Central memory CD8-positive, alpha-beta T cell (primary cell): ENCODE measurements around the gene KARS1.
"Not testable (repeated sequence)": the region's sequence is repeated elsewhere in the genome, so short reads cannot be mapped to it uniquely, and the experiment has no call there.

Experiments
- ATAC-seq: fragments of 150-1000 bp; cut with Tn5 transposase; replicated peaks from 2 replicates; pipeline ENCODE4 v1.10.0; 2022; ENCODE audit warnings: mild to moderate bottlenecking, moderate FRiP score, moderate number of reproducible peaks; ENCODE audit not compliant: poor library complexity, severe bottlenecking; ENCODE audit errors: extremely low read depth
- DNase-seq, 2 donors: peaks; one replicate each; pipeline ENCODE4 v3.0.0; 2021; ENCODE audit warnings: low spot score in 2 of 2
- H3K27ac Mint-ChIP-seq: one replicate; pipeline ENCODE4 v1.8.0; 2022; ENCODE audit warnings: low read depth, mild to moderate bottlenecking, moderate library complexity, mixed read lengths
- H3K27me3 Mint-ChIP-seq: one replicate; pipeline ENCODE4 v1.8.0; 2022; ENCODE audit warnings: mixed read lengths
- H3K36me3 Mint-ChIP-seq: one replicate; pipeline ENCODE4 v1.8.0; 2022; ENCODE audit warnings: mild to moderate bottlenecking, moderate library complexity, mixed read lengths; ENCODE audit not compliant: insufficient read depth
- H3K4me1 Mint-ChIP-seq: one replicate; pipeline ENCODE4 v1.8.0; 2022; ENCODE audit warnings: mixed read lengths
- H3K4me3 Mint-ChIP-seq: one replicate; pipeline ENCODE4 v1.8.0; 2022; ENCODE audit warnings: mild to moderate bottlenecking, moderate library complexity, mixed read lengths
- H3K9me3 Mint-ChIP-seq: one replicate; pipeline ENCODE4 v1.8.0; 2022; ENCODE audit warnings: mixed read lengths

The KARS1 gene

GRCh38 chr16:75593308-75593707 lies 54.2 kb downstream of the KARS1 start:
- Mint-ChIP-seq H3K9me3 (no peaks in the 10 kb centered on the region), H3K27me3 (no peaks in the 10 kb centered on the region), H3K4me1 (peaks cover 5% of the 10 kb centered on the region), H3K27ac (no peak overlapping the region), H3K4me3 (no peak overlapping the region), H3K36me3 (peaks cover 25% of the 10 kb centered on the region)
- ATAC-seq (no peak), DNase-seq (no peak)

- H3K36me3 Mint-ChIP-seq = peaks cover 17% of the 10 kb centered on the region
- not testable (repeated sequence) for H3K9me3 Mint-ChIP-seq, H3K27ac Mint-ChIP-seq, DNase-seq, H3K4me3 Mint-ChIP-seq, ATAC-seq, H3K4me1 Mint-ChIP-seq, H3K27me3 Mint-ChIP-seq
These were observed 55.5 kb downstream of the KARS1 start for GRCh38 chr16:75591927-75592326.

GRCh38 chr16:75590920-75591843 lies 56.3 kb downstream of the KARS1 start:
- no peaks in the 10 kb centered on the region for H3K9me3 Mint-ChIP-seq
- ATAC-seq (no peak), DNase-seq (no peak)
- no peaks in the 10 kb centered on the region for H3K4me1 Mint-ChIP-seq
- no peaks in the 10 kb centered on the region for H3K27me3 Mint-ChIP-seq
- H3K4me3 Mint-ChIP-seq = no peak overlapping the region
- H3K27ac Mint-ChIP-seq = no peak overlapping the region
- peaks cover 17% of the 10 kb centered on the region for H3K36me3 Mint-ChIP-seq

GRCh38 chr16:75589306-75589705 lies 58.2 kb downstream of the KARS1 start:
- H3K27me3 Mint-ChIP-seq = no peaks in the 10 kb centered on the region
- no peak overlapping the region for H3K4me3 Mint-ChIP-seq
- no peak overlapping the region for H3K27ac Mint-ChIP-seq
- peaks cover 13% of the 10 kb centered on the region for H3K4me1 Mint-ChIP-seq
- no peaks in the 10 kb centered on the region for H3K9me3 Mint-ChIP-seq
- no peak for ATAC-seq
- peaks cover 11% of the 10 kb centered on the region for H3K36me3 Mint-ChIP-seq
- no peak for DNase-seq

GRCh38 chr16:75588716-75589115 lies 58.7 kb downstream of the KARS1 start:
- Mint-ChIP-seq H3K27me3 (no peaks in the 10 kb centered on the region), H3K4me3 (no peak overlapping the region), H3K4me1 (peaks cover 17% of the 10 kb centered on the region), H3K9me3 (no peaks in the 10 kb centered on the region), H3K27ac (no peak overlapping the region), H3K36me3 (peaks cover 14% of the 10 kb centered on the region)
- ATAC-seq = no peak
- no peak for DNase-seq

GRCh38 chr16:75584108-75584507 lies 63.4 kb downstream of the KARS1 start:
- no peak overlapping the region for H3K4me3 Mint-ChIP-seq
- peaks cover 19% of the 10 kb centered on the region for H3K36me3 Mint-ChIP-seq
- H3K27me3 Mint-ChIP-seq = no peaks in the 10 kb centered on the region
- H3K27ac Mint-ChIP-seq = peak overlapping the region; percentile 70
- peaks cover 23% of the 10 kb centered on the region for H3K4me1 Mint-ChIP-seq
- DNase-seq (no peak), ATAC-seq (no peak)
- no peaks in the 10 kb centered on the region for H3K9me3 Mint-ChIP-seq

GRCh38 chr16:75579281-75579834 lies 68.1 kb downstream of the KARS1 start:
- H3K9me3 Mint-ChIP-seq = no peaks in the 10 kb centered on the region
- H3K27me3 Mint-ChIP-seq = no peaks in the 10 kb centered on the region
- H3K27ac Mint-ChIP-seq = no peak overlapping the region
- H3K4me1 Mint-ChIP-seq = peaks cover 24% of the 10 kb centered on the region
- ATAC-seq (no peak), DNase-seq (no peak)
- no peak overlapping the region for H3K4me3 Mint-ChIP-seq
- H3K36me3 Mint-ChIP-seq = peaks cover 40% of the 10 kb centered on the region

GRCh38 chr16:75578725-75579124 lies 68.7 kb downstream of the KARS1 start:
- Mint-ChIP-seq H3K27me3 (no peaks in the 10 kb centered on the region), H3K27ac (peak overlapping the region; percentile 11), H3K4me1 (peaks cover 25% of the 10 kb centered on the region), H3K9me3 (no peaks in the 10 kb centered on the region), H3K36me3 (peaks cover 36% of the 10 kb centered on the region), H3K4me3 (no peak overlapping the region)
- DNase-seq (no peak), ATAC-seq (no peak)

GRCh38 chr16:75578212-75578611 lies 69.3 kb downstream of the KARS1 start:
- no peak for DNase-seq
- no peak for ATAC-seq

More at GRCh38 chr16:75578212-75578611, 69.3 kb downstream of the KARS1 start:
- H3K36me3 Mint-ChIP-seq = peaks cover 36% of the 10 kb centered on the region
- H3K27ac Mint-ChIP-seq = peak overlapping the region; percentile 74
- H3K4me3 Mint-ChIP-seq = no peak overlapping the region
- H3K27me3 Mint-ChIP-seq = no peaks in the 10 kb centered on the region
- peaks cover 29% of the 10 kb centered on the region for H3K4me1 Mint-ChIP-seq
- no peaks in the 10 kb centered on the region for H3K9me3 Mint-ChIP-seq
